Left lung (tissue), 10 donors: ENCODE results near the gene PPP1R37. TPM values are rescaled to one million over a fixed set of nuclear protein-coding genes. Genes with fewer than 3 reads are reported as not detected.

Experiments used
- ATAC-seq: fragments of 200-7000 bp; cut with Tn5 transposase; one replicate; pipeline ENCODE4 v1.9.1; 2020; ENCODE audit warnings: moderate library complexity
- DNase-seq, 4 donors: peaks; one replicate each; pipeline ENCODE4 v3.0.0-alpha.2; 2013 to 2020
- H3K27ac ChIP-seq, 2 donors: fragments of 200-600 bp; sonication (generic) in 1 of 2; one replicate each; pipeline versions ENCODE4 v1.5.0 to v1.8.0; 2020 to 2021
- H3K27me3 ChIP-seq, 2 donors: fragments of 200-600 bp; sonication (generic) in 1 of 2; one replicate each; pipeline versions ENCODE4 v1.5.0 to v1.8.0; 2020 to 2021
- H3K36me3 ChIP-seq, 2 donors: fragments of 200-600 bp; sonication (generic) in 1 of 2; one replicate each; pipeline versions ENCODE4 v1.5.0 to v1.8.0; 2020 to 2021
- H3K4me1 ChIP-seq, 2 donors: fragments of 200-600 bp; one replicate each; pipeline ENCODE4 v1.8.0; 2021
- H3K4me3 ChIP-seq, 2 donors: fragments of 200-600 bp; sonication (generic) in 1 of 2; one replicate each; pipeline versions ENCODE4 v1.5.0 to v1.8.0; 2020 to 2021; ENCODE audit warnings: mild to moderate bottlenecking in 1 of 2
- H3K9me3 ChIP-seq, 2 donors: fragments of 200-600 bp; sonication (generic) in 1 of 2; one replicate each; pipeline versions ENCODE4 v1.5.0 to v1.8.0; 2020 to 2021
- intact Hi-C, 2 donors: fragments of 100-400 bp; cut with DNase I; formaldehyde crosslinking; loops; one replicate each; pipeline versions ENCODE4 v1.11.2 to v1.14.2; 2022
- polyA plus RNA-seq, 6 donors: library from polyadenylated mRNA; unstranded; fragments of 120-200 nt; gene quantifications; one replicate each; pipeline ENCODE4 v1.2.1, GENCODE V29; 2013; ENCODE audit not compliant: insufficient read length in 6 of 6
- total RNA-seq, 2 donors: library from RNA; stranded (reverse); fragmentation: NEBNext Ultra II Directional; extraction: Animal tissue kit (Norgen Biotek cat#: 25700); gene quantifications; one replicate each; pipeline ENCODE4 v1.2.1, GENCODE V29; 2021
- TF ChIP-seq, protein P1 (sequence below), 2 donors: fragments of 200-600 bp; sonication (generic) in 1 of 2; IDR thresholded peaks; one replicate each; pipeline versions ENCODE4 v1.5.0 to v1.8.0; 2021; ENCODE audit warnings: antibody characterized with exemption in 2 of 2
- donor health status: DM: no; HTN: yes; CAD: no.
- donor health status: DM: no; HTN: no; CAD: no.

The PPP1R37 gene
- total and polyA plus RNA-seq, 8 donors, result 17.3 to 29.8 (median 26.0) TPM

GRCh38 chr19:45163751-45164460 lies 70.9 kb downstream of the PPP1R37 start:
- Histone ChIP-seq H3K4me1 (peaks cover 0 to 18% of the 10 kb centered on the region in 2 donors), H3K27me3 (peaks cover 0 to 35% of the 10 kb centered on the region in 2 donors), H3K4me3 (no peak overlapping the region), H3K9me3 (no peaks in the 10 kb centered on the region), H3K36me3 (no peaks in the 10 kb centered on the region), H3K27ac (no peak overlapping the region)
- TF ChIP-seq, protein P1, sequence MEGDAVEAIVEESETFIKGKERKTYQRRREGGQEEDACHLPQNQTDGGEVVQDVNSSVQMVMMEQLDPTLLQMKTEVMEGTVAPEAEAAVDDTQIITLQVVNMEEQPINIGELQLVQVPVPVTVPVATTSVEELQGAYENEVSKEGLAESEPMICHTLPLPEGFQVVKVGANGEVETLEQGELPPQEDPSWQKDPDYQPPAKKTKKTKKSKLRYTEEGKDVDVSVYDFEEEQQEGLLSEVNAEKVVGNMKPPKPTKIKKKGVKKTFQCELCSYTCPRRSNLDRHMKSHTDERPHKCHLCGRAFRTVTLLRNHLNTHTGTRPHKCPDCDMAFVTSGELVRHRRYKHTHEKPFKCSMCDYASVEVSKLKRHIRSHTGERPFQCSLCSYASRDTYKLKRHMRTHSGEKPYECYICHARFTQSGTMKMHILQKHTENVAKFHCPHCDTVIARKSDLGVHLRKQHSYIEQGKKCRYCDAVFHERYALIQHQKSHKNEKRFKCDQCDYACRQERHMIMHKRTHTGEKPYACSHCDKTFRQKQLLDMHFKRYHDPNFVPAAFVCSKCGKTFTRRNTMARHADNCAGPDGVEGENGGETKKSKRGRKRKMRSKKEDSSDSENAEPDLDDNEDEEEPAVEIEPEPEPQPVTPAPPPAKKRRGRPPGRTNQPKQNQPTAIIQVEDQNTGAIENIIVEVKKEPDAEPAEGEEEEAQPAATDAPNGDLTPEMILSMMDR (IDR thresholded peaks at IDR 0.05), result no peak
- intact Hi-C loops, result no loop called here
- ATAC-seq (no peak), DNase-seq (no peak)

GRCh38 chr19:45164577-45165335 lies 71.8 kb downstream of the PPP1R37 start:
- ATAC-seq (peak; percentile 79), DNase-seq (peak in 3 of 4 donors; percentile 43 to 90 (median 85))
- Histone ChIP-seq H3K27ac (no peak overlapping the region), H3K4me1 (peaks cover 0 to 18% of the 10 kb centered on the region in 2 donors), H3K9me3 (no peaks in the 10 kb centered on the region), H3K36me3 (no peaks in the 10 kb centered on the region), H3K4me3 (no peak overlapping the region), H3K27me3 (peaks cover 0 to 27% of the 10 kb centered on the region in 2 donors)
- TF ChIP-seq, protein P1 (IDR thresholded peaks at IDR 0.05), result no peak
- intact Hi-C loops, result no loop called here

DNA sequence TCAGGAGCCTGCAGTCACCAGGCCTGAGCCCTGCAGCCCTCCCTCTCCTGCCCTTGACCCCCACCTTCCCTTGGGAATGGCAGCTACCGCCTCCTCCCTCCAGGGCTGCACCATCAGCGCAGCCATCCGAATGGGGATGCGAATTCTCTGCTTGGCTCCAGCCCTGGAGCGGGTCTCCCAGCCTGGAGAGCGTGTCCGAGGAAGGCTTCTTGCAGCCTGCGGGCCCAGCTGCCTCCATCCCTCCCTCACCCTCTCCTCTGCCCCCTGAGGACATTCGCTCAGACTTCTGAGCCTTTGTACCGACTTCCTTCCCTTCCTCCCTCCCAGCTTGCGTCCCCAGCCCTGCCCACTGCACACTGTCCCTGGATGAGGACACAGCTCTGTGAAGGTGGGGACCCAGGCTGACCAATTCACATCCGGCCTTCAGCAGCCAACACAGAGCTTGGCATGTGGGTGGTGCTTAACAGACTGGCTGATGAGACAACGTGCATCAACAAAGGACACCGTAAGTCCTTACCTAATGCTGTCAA lies 73.8 kb downstream of the PPP1R37 start:
- H3K27ac ChIP-seq, result no peak overlapping the region
- peaks cover 0 to 6% of the 10 kb centered on the region in 2 donors for H3K27me3 ChIP-seq
- TF ChIP-seq, protein P1 (IDR thresholded peaks at IDR 0.05), result no peak
- H3K4me1 ChIP-seq, result peaks cover 0 to 37% of the 10 kb centered on the region in 2 donors
- ATAC-seq (no peak), DNase-seq (no peak)
- intact Hi-C loops, result no loop called here
- no peaks in the 10 kb centered on the region for H3K9me3 ChIP-seq
- H3K36me3 ChIP-seq, result no peaks in the 10 kb centered on the region
- no peak overlapping the region for H3K4me3 ChIP-seq

- peak in 1 of 4 donors; percentile 66 for DNase-seq
- Histone ChIP-seq H3K27me3 (no peaks in the 10 kb centered on the region), H3K4me3 (no peak overlapping the region), H3K4me1 (peaks cover 0 to 44% of the 10 kb centered on the region in 2 donors), H3K9me3 (no peaks in the 10 kb centered on the region), H3K27ac (peak overlapping the region in 1 of 2 donors; percentile 18), H3K36me3 (no peaks in the 10 kb centered on the region)
- no peak for ATAC-seq
- intact Hi-C loops, result no loop called here
- TF ChIP-seq, protein P1 (IDR thresholded peaks at IDR 0.05), result no peak
Observed at GRCh38 chr19:45168767-45169351, 75.9 kb downstream of the PPP1R37 start.

DNA sequence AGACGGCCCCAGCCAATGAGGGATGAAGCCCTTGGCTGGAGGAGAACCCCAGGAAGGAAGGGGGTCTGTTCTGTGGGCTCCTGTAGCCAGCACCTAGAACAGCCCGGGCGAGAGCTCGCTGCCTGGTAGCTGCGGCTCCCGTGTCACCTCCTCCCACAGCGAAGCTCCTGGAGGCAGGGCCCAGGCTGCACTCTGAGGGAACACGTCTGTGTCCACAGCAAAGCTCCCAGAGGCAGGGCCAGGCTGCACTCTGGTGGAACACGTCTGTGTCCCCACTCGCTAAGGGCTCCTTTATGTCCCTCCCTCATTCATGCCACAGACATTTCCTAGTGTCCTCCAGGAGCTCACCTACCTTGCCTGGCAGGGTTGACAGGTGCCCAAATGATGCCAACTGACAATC lies 76.6 kb downstream of the PPP1R37 start:
- ATAC-seq (no peak), DNase-seq (no peak)
- Histone ChIP-seq H3K4me1 (peaks cover 0 to 37% of the 10 kb centered on the region in 2 donors), H3K27me3 (no peaks in the 10 kb centered on the region), H3K36me3 (no peaks in the 10 kb centered on the region), H3K4me3 (no peak overlapping the region), H3K27ac (no peak overlapping the region), H3K9me3 (no peaks in the 10 kb centered on the region)
- intact Hi-C loops, result no loop called here
- TF ChIP-seq, protein P1 (IDR thresholded peaks at IDR 0.05), result no peak
